ENCODE data around the gene LITAF.
"Not testable (repeated sequence)": the region's sequence is repeated elsewhere in the genome, so short reads cannot be mapped to it uniquely, and the experiment has no call there.

LITAF gene

DNA sequence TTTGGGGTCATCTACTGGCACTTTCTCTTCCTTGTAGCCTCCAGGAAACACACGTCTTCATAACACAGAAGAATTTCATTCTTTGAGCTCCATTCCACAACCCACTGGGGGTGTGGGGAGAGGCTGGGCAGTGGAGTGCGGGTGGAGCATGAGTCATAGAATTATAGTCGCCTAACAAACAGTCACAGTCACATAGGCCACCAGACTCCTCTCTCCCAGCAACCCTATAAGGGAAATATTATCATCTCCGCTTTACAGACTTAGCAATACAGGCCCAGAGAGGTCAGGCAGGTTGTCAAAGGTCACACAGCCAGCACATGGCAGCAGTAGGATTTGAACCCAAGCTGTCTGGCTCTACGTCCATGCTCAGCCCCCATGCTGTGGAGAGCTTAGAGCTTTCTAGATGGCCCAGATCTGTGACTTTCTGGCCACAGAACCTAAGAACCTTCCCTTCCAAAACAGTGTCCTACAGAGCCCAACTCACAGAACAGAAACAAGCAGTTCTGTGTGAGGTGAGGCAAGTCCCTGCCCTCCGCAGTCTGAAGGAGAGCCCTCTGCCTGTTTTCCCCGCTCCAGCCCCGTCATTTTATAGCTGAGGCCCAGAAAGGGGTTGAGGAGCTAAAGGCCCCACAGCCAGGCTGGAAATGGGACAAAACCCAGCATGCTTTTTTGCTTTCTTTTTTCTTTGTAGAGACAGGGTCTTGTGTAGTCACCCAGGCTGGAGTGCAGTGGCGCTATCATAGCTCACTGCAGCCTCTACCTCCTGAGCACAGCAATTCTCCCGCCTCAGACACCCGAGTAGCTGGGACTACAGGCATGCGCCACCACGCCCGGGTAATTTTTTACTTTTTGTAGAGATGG is 10.7 kb upstream of the LITAF start:
- DNase-seq, result no peak

DNA sequence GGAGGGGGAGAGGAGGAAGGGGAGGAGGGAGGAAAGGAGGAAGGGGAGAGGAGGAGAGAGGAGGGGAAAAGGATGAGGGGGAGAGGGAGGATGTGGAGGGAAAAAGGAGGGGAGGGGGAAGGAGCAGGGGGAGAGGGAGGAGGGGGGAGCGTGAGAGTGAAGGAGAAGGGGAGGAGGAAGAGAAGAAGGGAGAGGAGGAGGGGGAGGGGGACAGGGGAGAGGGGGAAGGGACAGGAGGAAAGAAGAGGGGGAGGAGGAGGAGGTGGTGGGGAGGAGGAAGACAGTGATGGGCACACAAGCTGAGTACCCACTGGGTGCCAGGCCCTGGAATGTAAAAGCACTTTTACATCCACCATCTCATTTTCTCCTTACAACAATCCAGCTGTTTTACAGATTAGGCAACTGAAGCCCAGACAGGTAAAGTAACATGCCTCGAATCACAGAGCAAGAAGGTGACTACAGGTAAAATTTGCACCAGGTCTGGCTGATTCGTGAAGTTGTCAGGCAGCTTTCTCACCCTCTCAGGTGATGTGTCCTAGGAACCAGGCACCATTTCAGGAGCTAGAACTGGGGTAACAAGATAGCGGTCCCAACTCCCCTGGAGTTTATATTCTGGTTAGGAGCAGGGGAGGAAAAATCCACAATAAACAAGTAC is 10.0 kb upstream of the LITAF start:
- no peak for DNase-seq

DNA sequence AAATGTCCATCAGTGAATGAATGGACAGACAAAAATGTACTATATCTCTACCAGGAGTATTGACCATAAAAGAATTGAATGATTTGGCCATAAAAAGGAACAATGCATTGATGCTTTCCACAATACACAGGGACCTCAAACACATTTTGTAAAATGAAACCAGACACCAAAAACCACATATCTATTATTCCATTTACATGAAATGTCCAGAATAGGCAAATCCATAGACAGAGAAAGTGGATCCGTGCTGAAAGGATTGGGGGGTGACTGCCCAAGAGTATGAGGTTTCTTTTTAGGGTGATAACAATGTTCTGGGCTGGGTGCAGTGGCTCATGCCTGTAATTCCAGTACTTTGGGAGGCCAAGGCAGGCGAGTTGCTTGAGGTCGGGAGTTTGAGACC is 6.9 kb upstream of the LITAF start:
- DNase-seq, result no peak

DNA sequence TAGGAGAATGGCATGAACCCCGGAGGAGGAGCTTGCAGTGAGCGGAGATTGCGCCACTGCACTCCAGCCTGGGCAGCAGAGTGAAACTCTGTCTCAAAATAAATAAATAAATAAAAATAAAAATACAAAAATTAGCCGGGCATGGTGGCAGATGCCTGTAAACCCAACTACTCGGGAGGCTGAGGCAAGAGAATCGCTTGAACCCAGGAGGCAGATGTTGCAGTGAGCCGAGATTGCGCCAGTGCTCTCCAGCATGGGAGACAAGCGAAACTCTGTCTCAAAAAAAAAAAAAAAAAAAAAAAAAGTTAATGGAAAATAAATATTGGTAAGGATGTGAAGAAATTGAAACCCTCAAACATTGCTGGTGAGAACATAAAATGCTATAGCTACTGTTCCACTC is 6.4 kb upstream of the LITAF start:
- DNase-seq, result not testable (repeated sequence)

DNA sequence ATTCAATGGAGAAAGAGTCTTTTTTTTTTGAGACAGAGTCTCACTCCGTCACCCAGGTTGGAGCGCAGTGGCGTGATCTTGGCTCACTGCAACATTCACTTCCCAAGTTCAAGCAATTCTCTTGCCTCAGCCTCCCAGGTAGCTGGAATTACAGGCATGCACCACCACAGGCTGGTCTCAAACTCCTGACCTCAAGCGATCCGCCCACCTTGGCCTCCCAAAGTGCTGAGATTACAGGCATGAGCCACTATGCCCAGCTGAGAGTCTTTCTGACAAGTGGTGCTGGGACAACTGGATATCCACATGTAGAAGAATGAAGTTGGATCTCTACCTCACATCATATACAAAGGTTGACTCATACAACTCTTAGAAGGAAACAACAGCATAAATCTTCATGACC is 4.9 kb upstream of the LITAF start:
- not testable (repeated sequence) for DNase-seq

DNA sequence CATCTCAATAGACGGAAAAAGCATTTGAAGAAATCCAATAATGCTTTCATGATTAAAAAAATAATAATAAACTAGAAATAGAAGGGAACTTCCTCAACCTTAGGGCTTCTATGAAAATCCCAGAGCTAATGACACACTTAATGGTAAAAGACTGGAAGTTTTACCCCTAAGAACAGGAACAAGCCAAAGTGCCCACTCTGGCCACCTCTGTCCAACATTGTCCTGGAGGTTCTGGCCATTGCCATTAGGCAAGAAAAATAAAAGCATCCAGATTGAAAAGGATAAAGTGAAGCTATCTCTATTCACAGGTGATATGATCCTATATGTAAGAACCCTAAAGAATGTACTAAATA is 2.5 kb upstream of the LITAF start:
- no peak for DNase-seq

DNA sequence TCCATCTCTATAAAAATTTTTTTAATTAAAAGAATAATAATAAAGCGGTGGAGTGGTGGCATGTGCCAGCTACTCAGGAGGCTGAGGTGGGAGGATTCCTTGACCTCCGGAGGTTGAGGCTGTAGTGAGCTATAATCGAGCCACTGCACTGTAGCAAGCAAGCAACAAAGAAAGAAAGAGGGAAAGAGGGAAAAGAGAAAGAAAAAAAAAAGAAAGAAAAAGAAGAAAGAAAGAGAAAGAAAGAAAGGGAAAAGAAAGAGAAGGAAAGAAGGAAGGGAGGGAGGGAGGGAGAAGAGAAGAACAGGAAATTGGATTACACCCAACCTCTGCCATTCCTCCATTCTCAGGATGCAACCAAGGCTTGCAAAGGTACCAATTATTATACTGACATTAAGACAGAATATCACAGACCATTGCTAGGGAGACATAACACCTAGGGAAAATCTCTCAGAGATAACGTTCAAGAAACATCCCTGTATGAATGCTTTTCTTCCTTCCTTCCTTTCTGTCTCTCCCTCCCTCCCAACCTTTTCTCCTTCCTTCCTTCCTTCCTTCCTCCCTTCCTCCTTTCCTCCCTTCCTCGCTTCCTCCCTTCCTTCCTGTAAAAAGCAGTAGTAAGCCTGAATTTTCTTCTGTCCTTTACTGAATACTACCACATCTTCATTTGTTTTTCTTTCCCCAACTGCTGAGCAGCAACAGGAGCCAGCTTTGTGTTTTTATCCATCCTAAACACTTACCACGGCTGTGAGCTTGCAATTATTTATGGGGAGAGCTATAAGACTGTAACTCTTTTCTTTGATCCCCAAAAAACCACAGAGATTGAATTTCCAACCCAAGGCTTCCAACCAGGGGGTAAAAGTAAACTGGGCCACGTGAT is 1.8 kb upstream of the LITAF start:
- DNase-seq, result no peak

DNA sequence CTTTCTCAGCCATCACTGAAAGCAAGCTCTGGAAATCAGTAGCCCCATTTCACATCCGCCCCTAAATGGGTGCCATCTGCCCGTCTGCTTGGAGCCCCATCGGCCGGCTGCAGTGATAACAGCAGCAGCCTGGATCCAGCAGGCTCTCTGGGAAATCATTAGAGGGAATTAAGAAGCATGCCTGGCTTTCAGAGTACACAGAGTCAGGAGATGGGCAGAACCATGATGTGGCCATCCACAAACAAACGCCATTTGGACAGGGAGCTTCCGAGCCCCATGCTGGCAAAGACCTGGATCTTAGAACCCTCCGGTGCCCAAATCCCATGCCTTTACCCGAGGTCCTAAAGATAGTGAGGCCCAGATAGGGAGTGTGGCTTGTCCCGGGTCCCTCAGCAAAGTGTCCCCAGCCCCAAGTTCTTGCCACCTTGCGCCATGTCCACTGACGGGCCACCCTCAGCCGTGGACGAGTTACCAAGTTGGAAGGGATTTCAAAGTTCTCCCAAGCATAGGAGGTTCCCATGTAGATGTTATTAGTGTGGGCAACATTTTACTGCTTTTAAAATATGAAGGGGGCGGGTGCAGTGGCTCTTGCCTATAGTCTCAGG is 1.0 kb upstream of the LITAF start:
- DNase-seq, result peak; percentile 54

DNA sequence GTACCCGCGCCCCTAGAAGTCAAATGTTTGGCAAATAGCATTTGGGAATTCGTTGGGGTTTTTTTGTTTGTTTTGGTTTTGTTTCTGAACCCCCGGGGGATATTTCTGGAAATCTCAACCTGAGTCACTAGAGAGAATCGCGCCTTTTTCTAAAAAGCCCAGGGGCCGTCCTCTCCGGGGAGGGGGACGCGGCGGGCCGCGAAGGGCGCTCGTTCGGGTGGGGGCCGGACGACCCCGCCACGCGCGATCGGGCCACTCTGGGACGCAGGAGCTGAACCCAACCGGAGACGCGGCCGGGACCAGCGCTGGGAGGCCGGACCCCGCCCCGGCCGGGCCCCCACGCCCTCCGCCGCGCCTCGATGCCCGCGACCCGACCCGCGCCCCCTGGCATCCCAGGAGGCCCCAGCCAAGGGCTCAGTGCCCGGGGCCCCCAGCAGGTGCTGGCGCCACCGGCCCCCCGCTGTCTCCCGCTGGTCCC is 302 bp downstream of the LITAF start:
- DNase-seq, result no peak

DNA sequence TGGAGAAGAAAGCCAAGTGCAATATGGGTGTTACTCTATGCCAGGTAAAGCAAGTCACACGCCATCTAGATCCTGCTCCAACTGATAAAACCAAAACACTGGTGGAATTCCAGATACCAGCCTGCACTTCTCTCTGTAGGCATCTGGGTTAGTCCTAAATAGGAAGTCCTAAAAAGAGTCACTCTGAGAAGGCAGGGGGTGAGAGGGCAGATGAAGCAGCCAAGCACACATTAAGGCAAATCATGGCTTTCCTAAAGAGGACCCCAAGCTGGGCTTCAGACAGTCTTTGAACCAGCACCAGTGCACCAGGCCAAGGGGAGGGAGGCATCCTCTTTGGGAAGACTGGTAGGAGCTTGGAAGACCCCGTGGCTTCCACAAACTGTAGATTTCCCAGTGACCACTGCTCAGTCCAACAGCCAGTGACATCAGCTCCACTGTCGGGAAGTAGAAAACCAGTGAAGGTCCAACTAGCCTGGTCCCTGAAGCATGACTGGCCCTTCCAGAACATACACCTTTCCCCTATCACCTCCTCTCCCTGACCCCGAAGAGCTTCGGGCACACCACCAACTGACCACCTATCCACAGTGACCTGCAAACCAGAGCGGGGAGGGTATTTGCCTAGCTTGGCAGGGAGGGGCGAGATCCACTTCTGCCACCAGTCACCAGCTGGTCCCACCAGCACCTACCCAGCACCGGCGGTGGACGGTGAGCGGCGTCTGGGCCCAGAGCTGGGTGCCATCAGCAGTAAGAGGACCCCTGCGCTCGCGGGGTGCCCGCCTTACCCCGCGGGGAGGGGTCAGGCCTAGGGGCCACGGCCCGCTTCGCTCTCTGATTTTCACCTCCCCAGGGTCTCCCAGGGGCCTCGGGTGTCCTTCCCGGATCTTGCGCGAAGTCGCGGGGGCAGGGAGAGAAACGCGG is 1.0 kb downstream of the LITAF start:
- no peak for DNase-seq

DNA sequence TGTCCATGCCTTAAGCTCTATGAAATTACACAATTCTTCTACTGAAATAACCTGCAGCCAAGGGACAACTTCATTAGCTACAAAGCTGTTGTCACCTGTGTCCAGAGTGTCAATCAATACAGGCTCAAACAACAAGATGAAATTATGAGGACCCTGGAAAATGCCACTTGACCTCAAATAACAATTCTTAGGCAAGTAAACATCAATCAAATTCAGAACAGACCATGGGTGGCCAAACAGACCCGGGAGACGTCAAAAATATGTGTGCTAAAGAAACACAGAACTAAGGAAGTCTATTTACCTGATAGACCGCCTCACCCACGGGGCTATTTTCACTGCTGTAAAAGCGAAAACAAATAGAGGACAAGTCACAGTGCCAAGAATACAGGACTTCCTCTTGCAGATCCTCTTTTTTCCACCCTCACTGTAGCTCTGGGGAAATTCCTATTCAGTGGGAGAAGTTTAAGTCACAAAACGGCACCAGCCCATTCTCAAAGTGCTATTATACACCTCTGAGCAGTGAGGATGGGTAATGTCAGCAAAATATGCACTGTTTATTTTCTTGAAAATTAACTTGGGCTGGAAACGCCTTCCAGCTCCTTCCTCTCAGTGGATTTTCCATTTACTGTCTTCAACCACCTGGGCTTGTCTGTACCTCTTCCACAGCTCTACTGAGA is 2.7 kb downstream of the LITAF start:
- no peak for DNase-seq

DNA sequence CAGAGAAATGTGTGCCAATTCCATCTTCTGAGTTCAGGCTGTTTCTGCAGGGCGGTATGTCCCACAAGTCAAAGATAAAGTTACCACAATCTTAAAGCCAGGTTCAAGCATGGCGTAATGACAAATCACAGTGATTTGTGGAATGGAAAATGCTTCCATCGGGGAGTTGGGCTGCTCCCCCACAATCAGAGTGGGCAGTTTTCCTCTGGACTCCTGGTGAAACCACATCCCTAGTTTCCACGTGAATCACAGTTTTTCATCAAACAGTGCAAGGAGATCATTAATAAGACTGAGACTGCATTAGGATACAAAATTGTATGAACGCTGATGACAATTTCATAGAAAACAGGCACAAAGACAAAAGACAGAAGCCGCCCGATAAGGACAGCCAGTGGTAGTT is 3.6 kb downstream of the LITAF start:
- DNase-seq, result no peak

DNA sequence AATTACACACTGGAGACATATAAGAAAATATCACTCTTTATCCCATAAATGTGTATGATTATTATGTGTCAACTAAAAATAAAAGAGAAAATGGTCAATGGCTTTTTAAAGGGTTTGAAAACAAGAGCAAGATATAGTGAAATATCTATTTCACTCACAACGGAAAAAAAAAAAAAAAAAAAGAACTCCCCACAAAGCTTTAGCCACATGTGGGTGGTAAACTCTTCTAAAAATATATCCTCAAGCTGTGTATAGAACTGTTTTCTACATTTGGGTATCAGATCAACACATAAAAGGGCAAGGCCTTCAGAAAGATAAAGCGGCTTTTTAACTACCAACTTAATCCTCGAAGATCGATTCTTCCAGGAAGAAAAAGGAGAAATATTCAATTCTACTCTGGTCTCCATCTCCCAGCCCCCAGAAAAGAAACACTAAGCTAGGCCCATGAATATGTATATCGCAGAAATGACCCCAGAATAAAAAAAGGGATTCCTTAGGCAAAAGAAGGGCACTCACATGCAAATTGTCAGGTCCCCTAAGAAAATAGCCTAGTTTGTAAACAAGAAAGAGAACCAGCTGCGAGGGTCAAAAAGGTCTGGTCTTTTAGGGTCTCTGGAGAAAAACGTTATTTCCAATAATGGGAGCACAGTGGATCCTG is 4.4 kb downstream of the LITAF start:
- DNase-seq, result no peak

DNA sequence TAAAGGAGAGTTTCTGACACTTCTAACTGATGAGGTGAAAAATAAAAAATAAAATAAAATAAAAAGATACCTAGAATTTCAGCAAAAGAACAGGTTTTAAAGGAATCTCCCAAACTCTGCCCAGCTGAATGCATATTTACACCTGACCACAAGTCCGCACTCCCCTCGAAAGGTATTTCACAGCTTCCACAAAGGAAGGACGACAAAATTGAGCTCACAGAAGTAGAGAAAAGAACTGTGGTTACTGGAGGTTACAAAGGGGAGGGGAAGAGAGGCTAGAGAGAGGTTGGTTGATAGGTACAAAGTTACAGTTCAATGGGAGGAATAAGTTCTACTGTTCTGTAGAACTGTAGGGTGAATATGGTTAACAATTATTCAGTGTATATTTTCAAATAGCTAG is 5.0 kb downstream of the LITAF start:
- DNase-seq, result no peak

DNA sequence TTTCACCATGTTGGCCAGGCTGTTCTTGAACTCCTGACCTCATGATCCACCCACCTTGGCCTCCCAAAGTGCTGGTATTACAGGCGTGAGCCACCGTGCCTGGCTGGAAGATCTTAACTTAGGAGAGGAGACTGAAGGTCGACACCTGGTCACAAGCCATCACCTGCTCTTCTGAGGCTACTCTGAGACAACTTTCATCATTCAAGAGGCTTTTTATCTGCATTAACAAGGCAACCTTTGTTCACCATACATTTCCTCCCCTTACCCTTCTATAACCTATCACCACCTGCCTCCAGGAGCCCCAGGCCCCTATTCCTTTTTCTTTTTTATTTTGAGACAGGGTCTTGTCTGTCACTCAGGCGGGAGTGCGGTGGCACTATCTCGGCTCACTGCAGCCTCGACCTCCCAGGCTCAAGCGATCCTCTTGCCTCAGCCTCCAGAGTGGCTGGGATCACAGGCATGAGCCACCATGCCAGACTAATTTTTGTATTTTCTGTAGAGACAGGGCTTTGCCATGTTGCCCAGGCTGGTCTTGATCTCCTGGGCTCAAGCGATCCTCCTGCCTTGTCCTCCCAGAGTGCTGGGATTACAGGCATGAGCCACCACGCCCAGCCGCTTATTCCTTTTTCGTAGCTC is 6.2 kb downstream of the LITAF start:
- DNase-seq, result no peak

DNA sequence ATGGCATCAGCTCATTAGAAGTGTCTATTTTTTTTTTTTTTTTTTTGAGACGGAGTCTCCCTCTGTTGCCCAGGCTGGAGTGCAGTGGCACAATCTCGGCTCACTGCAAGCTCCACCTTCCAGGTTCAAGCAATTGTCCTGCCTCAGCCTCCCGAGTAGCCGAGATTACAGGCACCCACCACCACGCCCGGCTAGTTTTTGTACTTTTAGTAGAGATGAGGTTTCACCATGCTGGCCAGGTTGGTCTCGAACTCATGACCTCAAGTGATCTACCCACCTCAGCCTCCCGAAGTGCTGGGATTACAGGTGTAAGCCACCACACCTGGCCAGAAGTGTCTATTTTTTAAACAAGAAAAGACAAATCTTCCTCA is 9.4 kb downstream of the LITAF start:
- not testable (repeated sequence) for DNase-seq

DNA sequence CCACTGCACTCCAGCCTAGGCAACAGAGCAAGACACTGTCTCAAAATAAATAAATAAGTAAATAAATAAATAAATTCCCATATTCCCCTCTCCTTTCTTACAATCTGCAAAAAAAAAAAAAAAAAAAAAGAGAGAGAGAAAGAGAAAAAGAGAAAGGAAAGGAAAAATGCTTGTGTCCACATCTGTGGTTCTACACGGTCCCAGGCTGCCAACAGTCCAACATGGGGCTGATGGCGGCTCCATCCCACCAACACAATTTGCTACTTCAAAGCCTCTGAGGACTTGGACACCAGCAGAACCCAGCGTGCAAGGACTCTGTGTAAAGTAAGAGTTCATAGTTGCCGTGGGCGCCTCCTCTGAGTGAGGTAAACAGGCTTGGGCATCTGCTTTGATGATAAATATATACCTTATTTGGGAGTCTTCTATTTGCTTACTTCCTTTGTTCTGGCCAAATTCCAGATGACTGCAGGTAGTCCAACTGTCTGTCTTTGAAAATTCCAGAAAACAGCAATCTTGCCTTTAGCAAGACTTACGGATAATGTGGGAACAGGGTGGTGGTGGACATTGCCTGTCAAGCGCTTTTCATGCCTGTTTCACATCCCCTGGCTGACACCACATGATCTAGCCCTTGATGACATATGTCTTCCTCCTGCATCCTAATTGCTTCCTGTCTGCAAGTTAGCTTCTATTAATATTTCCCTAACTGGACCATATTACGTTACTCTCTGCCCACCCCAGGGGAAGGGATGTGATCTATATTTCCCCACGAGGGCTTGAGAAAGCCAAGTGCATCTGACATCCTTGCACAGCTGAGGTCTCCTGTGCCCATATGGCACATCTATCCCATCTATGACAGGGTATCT is 10.1 kb downstream of the LITAF start:
- DNase-seq, result peak; percentile 89

DNA sequence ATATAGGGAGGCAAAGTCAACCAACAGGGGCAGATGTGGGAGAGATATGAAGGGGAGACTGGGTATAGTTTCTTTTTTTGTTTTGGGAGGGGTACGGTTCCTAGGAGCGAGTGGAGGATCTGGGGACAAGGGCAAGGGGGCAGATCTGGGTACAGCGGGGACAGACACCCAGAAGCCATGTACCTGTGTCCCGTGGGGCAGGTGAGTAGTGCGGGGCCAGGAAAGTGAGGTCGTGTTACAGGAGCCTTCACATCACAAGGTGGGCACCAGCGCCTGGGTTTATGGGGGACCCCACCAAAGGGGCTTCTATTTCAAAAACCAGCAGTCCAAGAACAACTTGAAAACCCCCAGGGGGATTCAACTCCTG is 11.5 kb downstream of the LITAF start:
- no peak for DNase-seq

DNA sequence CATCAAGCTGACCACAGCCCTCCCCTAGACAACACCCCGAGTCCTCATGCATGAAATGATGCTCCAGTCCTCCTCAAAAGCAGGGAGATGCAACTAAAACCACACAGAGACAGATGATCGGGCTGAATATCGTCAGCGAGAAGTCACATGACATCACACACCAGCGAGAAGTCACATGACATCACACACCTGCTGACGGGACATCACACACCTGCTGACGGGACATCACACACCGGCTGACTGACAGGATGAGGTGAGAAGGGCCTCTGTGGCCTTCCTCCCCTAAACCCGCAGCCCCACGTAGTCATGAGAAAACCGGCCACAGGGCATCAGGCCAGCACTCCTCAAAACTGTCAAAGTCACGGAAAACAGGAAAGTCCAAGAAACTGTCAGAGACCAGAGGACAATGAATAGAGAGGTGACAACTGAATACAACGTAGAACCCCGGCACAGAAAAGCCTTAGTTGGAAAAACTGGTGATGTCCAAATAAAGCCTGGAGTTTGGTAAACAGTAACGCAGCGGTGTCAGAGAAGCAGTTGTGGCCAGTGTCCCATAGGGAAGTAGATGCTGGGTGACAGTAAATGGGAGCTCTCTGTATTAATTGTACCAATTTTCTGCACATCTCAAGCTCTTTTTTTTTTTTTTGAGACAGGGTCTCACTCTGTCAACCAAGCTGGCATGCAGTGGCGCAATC is 14.3 kb downstream of the LITAF start:
- no peak for DNase-seq

Measured in NCI-H2171 treated with DMSO at 0.1 percent for 48 hours (cell line).